GM12864 (cell line): Measurements from ENCODE around the gene NELFB.
"Not testable (repeated sequence)": the region's sequence is repeated elsewhere in the genome, so short reads cannot be mapped to it uniquely, and the experiment has no call there.

ENCODE experiments used
- DNase-seq: peaks from one replicate; pipeline ENCODE4 v3.0.0-alpha.2; 2011; ENCODE audit warnings: low read depth
- H3K4me3 ChIP-seq: 2 replicates; pipeline ENCODE4 v1.5.1; 2011; ENCODE audit warnings: mild to moderate bottlenecking, low read depth, low read length, control low read depth
- TF ChIP-seq, protein P1 (sequence below): IDR thresholded peaks from 2 replicates; pipeline ENCODE4 v1.5.1; 2011; ENCODE audit warnings: low read depth, mild to moderate bottlenecking, moderate library complexity, low read length, control low read depth, inconsistent platforms; ENCODE audit errors: missing control alignments

Gene NELFB

DNA sequence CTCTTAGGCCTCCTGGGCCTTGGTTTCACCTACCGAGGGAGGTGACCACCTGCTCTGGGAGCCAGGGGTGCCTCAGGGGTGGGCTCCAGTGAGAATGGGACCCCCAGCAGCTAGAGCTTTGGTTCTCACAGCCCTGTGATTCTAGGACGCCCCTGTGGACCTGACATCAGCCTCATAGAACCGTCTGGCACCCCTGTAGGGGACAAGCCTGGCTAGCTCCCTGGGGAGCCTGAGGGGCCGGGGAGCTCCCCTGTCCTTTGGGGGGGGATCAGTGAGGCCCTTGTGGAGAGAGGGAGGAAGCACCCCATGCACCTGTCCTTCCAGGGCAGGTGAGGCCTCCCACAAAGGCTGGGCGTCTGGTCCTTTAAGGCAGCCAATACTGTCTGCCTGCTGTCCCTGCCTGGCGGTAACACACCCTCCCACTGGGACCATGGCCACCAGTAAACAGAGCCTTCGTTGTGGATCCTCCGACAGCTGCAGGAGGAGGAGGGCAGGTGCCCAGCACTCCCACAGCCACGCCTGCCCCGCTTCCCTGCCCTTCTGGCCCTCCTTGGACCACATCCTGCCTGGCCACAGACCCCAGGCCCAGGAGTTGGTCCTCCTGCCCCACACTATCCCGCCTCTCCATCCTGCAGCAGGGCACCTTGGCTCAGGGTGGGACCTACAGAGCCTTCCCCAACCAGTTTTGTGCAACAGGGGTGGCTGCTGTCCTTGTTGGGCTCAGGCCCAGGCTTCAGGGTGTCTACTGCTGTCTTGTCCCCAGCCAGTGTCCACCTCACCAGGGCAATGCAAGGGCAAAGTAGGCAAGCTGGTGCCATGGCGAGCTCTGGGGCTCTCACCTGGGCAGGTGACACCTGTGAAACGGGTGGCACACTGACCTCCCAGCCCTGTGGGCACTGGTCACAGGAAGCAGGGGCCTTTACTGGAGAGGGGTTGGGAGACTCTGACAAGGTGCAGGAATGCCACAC lies 17.1 kb upstream of the NELFB start:
- TF ChIP-seq, protein P1, sequence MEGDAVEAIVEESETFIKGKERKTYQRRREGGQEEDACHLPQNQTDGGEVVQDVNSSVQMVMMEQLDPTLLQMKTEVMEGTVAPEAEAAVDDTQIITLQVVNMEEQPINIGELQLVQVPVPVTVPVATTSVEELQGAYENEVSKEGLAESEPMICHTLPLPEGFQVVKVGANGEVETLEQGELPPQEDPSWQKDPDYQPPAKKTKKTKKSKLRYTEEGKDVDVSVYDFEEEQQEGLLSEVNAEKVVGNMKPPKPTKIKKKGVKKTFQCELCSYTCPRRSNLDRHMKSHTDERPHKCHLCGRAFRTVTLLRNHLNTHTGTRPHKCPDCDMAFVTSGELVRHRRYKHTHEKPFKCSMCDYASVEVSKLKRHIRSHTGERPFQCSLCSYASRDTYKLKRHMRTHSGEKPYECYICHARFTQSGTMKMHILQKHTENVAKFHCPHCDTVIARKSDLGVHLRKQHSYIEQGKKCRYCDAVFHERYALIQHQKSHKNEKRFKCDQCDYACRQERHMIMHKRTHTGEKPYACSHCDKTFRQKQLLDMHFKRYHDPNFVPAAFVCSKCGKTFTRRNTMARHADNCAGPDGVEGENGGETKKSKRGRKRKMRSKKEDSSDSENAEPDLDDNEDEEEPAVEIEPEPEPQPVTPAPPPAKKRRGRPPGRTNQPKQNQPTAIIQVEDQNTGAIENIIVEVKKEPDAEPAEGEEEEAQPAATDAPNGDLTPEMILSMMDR, result no peak
- no peak for DNase-seq
- no peak overlapping the region for H3K4me3 ChIP-seq

DNA sequence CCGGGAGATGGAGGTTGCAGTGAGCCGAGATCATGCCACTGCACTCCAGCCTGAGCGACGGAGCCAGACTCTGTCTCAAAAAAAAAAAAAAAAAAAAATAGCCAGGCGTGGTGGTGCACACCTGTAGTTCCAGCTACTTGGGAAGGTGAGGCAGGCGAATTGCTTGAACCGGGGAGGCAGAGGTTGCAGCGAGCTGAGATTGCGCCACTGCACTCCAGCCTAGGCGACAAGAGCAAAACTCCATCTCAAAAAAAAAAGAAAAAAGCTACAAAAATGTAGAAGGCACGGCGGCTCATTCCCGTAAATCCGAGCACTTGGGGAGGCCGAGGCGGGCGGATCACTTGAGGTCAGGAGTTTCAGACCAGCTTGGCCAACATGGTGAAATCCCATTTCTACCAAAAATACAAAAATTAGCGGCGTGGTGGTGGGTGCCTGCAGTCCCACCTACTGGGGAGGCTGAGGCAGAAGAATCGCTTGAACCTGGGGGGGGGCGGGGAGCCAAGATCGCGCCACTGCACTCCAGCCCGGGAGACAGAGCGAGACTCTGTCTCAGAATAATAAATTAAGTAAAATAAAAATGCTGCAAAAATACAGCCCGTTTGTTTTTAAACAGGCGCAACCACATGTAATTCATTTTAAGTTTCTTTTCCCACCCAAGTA lies 15.5 kb upstream of the NELFB start:
- not testable (repeated sequence) for DNase-seq
- peak overlapping the region; percentile 76 for H3K4me3 ChIP-seq

DNA sequence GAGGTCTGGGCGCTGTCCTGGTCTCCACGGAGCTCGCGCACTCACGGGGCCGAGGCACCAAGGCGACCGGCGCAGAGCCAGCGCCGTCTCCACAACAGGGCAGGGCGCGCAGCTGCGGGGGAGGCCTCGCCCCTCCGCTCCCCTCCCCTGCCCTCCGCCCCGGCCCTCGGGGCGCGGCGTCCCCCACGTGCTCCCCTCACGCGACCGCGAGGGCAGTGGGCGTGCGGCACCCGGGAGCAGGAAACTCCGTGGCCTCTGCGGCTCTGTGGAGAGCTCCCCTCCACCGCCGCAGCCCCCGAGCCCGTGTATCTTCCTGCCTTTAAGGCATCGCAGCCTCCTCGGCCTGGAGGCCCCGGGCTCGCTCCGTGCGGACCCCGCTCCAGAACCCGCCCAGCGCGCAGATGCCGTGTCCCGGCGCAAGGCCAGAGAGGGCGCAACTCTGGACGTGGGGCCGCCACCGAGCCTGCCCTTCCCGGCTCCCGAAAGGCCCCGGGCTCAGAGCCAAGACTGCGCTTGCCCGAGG lies 14.7 kb upstream of the NELFB start:
- TF ChIP-seq, protein P1, result no peak
- peak overlapping the region; percentile 76 for H3K4me3 ChIP-seq
- no peak for DNase-seq

DNA sequence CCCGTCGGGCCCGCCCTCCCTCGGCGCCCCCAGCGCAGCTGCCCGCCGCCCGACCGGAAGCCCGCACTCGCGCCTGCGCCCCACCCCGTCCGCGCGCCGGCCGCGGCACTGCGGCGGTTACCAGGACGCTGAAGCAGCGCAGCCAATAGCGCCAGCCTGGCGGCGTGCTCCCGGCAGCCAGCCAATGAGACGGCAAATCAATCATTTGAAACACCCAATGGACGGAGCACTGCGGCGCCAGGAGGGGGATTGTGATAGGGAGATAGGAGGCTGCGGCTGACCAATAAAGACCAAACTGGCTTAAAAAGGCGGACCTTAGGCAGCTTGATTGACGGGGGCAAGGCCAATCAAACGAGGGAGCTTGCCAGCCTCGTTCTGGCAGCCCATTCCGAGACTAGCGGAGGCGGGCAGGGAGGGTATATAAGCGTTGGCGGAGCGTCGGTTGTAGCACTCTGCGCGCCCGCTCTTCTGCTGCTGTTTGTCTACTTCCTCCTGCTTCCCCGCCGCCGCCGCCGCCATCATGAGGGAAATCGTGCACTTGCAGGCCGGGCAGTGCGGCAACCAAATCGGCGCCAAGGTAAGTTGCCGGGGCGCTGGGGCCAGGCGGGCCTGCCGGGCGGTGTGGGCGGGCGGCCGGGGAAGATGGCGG lies 14.2 kb upstream of the NELFB start, which contains the start of gene TUBB4B:
TUBB4B (plus strand) TSS at position 447 of the 649 bp plus-strand sequence; CDS start at position 521, 74 bp downstream.
- H3K4me3 ChIP-seq, result peak within 1 kb of the TSS; percentile 96
- peak; percentile 100 for DNase-seq
- TF ChIP-seq, protein P1, result no peak

DNA sequence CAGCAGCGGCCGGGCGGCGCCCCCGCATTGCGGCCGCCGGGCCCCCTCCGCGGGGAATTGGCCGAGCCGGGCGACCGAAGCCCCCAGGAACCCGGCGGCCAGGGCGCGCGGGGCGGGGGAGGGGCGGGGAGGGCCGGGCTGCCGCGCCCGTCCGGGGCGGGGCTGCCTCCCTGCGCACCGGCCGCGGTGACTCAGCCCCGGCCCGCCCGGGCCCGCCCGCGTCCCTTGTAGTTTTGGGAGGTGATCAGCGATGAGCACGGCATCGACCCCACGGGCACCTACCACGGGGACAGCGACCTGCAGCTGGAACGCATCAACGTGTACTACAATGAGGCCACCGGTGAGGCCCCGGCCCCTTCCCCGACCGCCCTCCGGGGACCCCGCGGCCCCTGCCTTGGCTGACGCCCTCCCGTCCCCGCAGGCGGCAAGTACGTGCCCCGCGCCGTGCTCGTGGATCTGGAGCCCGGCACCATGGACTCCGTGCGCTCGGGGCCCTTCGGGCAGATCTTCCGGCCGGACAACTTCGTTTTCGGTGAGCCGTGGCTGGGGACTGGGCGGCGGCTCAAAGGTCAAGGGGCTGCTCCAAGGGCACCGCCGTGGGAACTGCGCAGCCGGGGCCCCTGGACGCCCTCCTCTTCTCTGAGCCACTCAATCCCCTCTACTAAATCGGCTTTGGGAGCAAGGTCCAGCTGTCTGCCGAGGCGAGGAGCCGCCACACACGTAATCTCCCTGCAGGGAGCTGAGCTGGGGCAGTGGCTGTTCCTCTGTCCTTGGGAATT lies 13.4 kb upstream of the NELFB start:
- no peak for DNase-seq
- TF ChIP-seq, protein P1, result no peak
- H3K4me3 ChIP-seq, result peak overlapping the region; percentile 96

DNA sequence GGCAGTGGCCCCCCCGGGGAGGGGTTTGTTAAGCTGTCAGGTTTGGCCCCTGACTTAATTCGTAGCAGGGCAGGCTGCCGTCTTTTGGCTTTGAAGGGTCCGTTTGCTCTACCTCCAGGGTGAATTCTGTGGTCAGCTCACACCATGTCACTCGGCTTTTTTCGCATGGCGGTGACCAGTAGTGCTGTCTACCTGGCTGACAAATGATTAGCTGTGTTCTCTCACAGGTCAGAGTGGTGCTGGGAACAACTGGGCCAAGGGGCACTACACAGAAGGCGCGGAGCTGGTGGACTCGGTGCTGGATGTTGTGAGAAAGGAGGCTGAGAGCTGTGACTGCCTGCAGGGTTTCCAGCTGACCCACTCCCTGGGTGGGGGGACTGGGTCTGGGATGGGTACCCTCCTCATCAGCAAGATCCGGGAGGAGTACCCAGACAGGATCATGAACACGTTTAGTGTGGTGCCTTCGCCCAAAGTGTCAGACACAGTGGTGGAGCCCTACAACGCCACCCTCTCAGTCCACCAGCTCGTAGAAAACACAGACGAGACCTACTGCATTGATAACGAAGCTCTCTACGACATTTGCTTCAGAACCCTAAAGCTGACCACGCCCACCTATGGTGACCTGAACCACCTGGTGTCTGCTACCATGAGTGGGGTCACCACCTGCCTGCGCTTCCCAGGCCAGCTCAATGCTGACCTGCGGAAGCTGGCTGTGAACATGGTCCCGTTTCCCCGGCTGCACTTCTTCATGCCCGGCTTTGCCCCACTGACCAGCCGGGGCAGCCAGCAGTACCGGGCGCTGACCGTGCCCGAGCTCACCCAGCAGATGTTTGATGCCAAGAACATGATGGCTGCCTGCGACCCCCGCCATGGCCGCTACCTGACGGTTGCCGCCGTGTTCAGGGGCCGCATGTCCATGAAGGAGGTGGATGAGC lies 12.6 kb upstream of the NELFB start:
- peak overlapping the region; percentile 96 for H3K4me3 ChIP-seq
- TF ChIP-seq, protein P1, result no peak
- no peak for DNase-seq

DNA sequence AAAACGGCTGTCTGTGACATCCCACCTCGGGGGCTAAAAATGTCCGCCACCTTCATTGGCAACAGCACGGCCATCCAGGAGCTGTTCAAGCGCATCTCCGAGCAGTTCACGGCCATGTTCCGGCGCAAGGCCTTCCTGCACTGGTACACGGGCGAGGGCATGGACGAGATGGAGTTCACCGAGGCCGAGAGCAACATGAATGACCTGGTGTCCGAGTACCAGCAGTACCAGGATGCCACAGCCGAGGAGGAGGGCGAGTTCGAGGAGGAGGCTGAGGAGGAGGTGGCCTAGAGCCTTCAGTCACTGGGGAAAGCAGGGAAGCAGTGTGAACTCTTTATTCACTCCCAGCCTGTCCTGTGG lies 11.9 kb upstream of the NELFB start:
- DNase-seq, H3K4me3 ChIP-seq: not testable (repeated sequence)
